LNCAP (cell line): ENCODE measurements around the gene IDUA.

Experiments used
- CTCF ChIP-seq: fragments of 450-650 bp; IDR thresholded peaks from 2 replicates; pipeline ENCODE4 v1.5.1; 2017; ENCODE audit warnings: mild to moderate bottlenecking

Gene IDUA

GRCh38 chr4:985123-985830, 1.6 kb upstream of the IDUA start:
- no peak for TF ChIP-seq CTCF

GRCh38 chr4:986428-986878, 391 bp upstream of the IDUA start:
- TF ChIP-seq CTCF: no peak

DNA sequence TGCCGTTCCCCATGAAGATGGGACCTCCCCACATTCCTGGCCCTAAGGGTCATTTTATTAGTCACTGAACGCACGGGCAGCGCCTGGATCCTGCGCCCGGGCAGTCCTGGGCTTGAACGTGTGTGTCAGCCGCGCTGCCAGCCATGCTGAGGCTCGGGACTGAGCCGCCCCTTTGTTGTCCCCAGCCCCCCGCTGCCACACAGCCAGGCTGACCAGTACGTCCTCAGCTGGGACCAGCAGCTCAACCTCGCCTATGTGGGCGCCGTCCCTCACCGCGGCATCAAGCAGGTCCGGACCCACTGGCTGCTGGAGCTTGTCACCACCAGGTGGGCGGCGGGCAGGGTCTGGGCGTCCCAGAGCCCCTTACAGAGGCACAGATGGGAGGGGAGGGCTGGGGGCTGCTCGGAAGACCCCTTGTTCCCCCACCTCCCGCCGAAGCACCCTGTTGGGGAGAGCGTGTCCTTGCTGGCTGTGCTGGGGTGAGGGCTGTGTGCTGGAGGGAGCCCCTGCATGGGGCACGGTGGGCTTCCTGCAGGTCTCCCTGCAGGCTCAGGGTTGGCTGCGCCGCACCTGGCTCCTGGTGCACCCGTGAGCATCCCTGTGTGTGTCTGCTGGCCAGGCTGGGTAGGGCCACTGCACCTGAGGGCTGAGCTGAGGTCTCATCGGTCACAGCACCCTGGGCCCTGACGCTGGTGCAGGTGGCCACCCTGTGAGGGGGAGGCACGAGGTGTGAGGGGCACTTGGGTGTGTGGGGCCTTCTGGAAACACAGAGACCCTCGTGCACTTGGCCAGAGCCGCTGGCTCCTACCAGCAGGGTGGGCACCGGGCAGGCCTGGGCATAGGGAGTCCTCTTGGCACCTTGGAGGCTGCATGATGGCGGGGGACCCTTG, 1.0 kb downstream of the IDUA start:
- no peak for TF ChIP-seq CTCF

- no peak for TF ChIP-seq CTCF
Observed at GRCh38 chr4:988726-989721, 2.2 kb downstream of the IDUA start.

DNA sequence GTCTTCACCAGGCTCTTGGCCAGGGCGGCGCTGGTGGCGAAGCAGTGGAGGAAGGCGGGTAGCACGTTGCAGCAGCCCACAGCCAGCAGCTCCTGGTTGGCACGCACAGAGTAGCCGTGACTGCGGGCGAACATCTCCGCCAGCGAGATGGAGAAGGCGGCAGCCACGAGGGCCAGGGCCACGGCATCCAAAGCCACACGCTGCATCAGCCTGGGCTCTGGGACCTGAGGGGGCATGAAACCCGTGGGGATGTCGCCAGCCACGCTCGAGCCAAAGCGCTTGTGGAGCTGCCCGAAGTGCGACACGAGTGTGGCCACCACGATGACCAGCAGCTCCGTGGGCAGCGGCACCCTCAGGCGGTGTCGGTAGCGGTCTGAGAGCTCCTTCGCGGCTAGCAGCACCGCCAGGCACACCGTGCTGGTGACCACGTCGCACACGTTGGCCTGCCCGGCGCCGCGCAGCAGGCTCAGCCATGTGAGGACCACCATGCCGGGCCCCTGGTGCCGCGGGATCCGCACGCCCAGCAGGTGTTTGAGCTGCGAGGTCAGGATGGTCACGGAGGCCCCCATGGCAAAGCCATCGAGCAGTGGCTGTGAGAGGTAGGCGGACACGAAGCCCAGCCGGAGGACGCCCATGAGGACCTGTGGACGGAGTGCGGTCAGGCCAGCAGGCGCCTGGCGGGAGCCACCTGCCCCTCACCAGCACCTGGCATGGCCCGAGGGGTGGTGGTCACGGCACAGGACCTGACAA, 3.1 kb downstream of the IDUA start:
- TF ChIP-seq CTCF: no peak

DNA sequence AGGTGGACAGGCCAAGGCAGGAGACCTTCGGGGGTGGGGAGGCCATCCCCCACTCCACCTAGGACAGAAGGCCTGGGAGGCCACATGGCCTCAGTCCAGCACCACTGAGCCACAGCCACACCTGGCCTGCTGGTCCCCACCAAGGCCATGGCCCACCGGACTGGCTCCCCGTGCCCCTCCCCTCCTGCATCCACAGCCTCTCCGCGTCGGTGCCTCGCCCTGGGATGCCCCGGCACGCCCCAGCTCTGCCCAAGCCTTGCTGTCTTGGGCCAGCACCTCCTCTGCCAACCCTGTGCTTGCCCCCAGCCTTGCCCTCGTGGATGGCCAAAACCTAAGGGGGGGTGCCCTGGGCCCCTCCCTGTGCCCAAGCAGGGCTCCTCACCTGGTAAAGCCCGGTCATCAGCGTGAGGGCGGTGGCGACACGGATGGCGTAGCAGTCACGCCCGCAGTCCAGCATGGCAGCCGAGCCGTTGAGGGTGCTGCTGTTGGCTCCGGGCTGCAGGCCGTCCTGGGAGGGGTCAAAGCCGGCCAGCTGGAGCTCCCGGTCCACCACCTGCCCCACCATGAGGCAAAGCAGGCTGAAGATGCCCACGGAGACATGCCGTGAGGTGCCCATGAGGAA, 4.0 kb downstream of the IDUA start:
- no peak for TF ChIP-seq CTCF
